HepG2 (cell line): ENCODE results near the gene TXN2. TPM values are rescaled to one million over a fixed set of nuclear protein-coding genes. Genes with fewer than 3 reads are reported as not detected.

Experiments
- BATF2 ChIP-seq: sonication (generic); formaldehyde crosslinking; IDR thresholded peaks from 2 replicates; pipeline ENCODE4 v1.8.0; 2022; ENCODE audit warnings: mild to moderate bottlenecking, missing genetic modification reagents, moderate library complexity
- BRF2 ChIP-seq: sonication (generic); formaldehyde crosslinking; IDR thresholded peaks from 2 replicates; pipeline ENCODE4 v1.8.1; 2022; ENCODE audit warnings: mild to moderate bottlenecking, missing genetic modification reagents
- FOXO4 ChIP-seq: sonication (generic); formaldehyde crosslinking; conservative IDR thresholded peaks from 2 replicates; pipeline ENCODE4 v1.8.1; 2023; ENCODE audit warnings: missing genetic modification reagents
- KDM2A ChIP-seq: sonication (generic); formaldehyde crosslinking; IDR thresholded peaks from 2 replicates; pipeline ENCODE4 v1.4.0; 2020; ENCODE audit warnings: low read depth, missing genetic modification reagents, borderline replicate concordance
- NR2F6 ChIP-seq, 2 experiments: IDR thresholded peaks; 2 replicates each; pipeline ENCODE4 v1.6.1; 2016; ENCODE audit warnings: antibody characterized with exemption in 1 of 2, mild to moderate bottlenecking in 1 of 2
- PHB2 ChIP-seq: fragments of 450-650 bp; IDR thresholded peaks from 2 replicates; pipeline ENCODE4 v1.6.1; 2018; ENCODE audit not compliant: partially characterized antibody
- SATB2 ChIP-seq: sonication (generic); formaldehyde crosslinking; IDR thresholded peaks from 2 replicates; pipeline ENCODE4 v1.5.0; 2020; ENCODE audit warnings: missing genetic modification reagents
- SOX5 ChIP-seq: IDR thresholded peaks from 2 replicates; pipeline ENCODE4 v1.6.1; 2016; ENCODE audit warnings: borderline replicate concordance
- TARDBP ChIP-seq: sonication (generic); formaldehyde crosslinking; IDR thresholded peaks from 2 replicates; pipeline ENCODE4 v1.8.0; 2022; ENCODE audit warnings: mild to moderate bottlenecking, missing genetic modification reagents
- TOE1 ChIP-seq: sonication (generic); formaldehyde crosslinking; IDR thresholded peaks from 2 replicates; pipeline ENCODE4 v1.4.0; 2020; ENCODE audit warnings: mild to moderate bottlenecking, missing genetic modification reagents
- TRIM22 ChIP-seq: fragments of 450-650 bp; IDR thresholded peaks from 2 replicates; pipeline ENCODE4 v1.6.1; 2017
- ZBTB37 ChIP-seq: sonication (generic); formaldehyde crosslinking; IDR thresholded peaks from 2 replicates; pipeline ENCODE4 v1.4.0; 2020; ENCODE audit warnings: mild to moderate bottlenecking, missing genetic modification reagents
- ZNF180 ChIP-seq: sonication (generic); formaldehyde crosslinking; IDR thresholded peaks from 2 replicates; pipeline ENCODE4 v1.4.0; 2020; ENCODE audit warnings: low read depth, missing genetic modification reagents, borderline replicate concordance
- ZNF3 ChIP-seq: IDR thresholded peaks from 2 replicates; pipeline ENCODE4 v1.7.0; 2017; ENCODE audit warnings: inconsistent platforms
- ZNF766 ChIP-seq: sonication (generic); formaldehyde crosslinking; IDR thresholded peaks from 2 replicates; pipeline ENCODE4 v1.5.0; 2020; ENCODE audit warnings: missing genetic modification reagents, borderline replicate concordance
- ZNF775 ChIP-seq: sonication (generic); formaldehyde crosslinking; IDR thresholded peaks from 2 replicates; pipeline ENCODE4 v1.4.0; 2020; ENCODE audit warnings: missing genetic modification reagents, mild to moderate bottlenecking, moderate library complexity, borderline replicate concordance
- ZSCAN30 ChIP-seq: sonication (generic); formaldehyde crosslinking; IDR thresholded peaks from 2 replicates; pipeline ENCODE4 v1.5.0; 2020; ENCODE audit warnings: mild to moderate bottlenecking, missing genetic modification reagents
- polyA plus RNA-seq, 8 experiments: library from polyadenylated mRNA; depleted of rRNA in 3 of 8; stranded (reverse) in 7 of 8; unstranded in 1 of 8; fragments of >200 nt; fragmentation: Illumina TruSeq in 4 of 8; extraction: Trizol in 4 of 8; gene quantifications; 2 replicates each; pipeline versions ENCODE4 v1.2.1 to v1.2.3, GENCODE V29; 2011 to 2016; ENCODE audit warnings: low read depth in 4 of 8, missing spikeins in 1 of 8, mixed read lengths in 1 of 8; ENCODE audit not compliant: insufficient read depth in 1 of 8
- total RNA-seq, 5 experiments: library from RNA; depleted of rRNA; stranded (reverse); fragments of >200 nt; fragmentation: Illumina TruSeq; extraction: Trizol; gene quantifications; 2 replicates each; pipeline ENCODE4 v1.2.3, GENCODE V29; 2016; ENCODE audit warnings: low read depth in 1 of 5
- TF ChIP-seq, protein P1 (sequence below): sonication (generic); formaldehyde crosslinking; IDR thresholded peaks from 2 replicates; pipeline ENCODE4 v1.4.0; 2020; ENCODE audit warnings: mild to moderate bottlenecking, low read depth, missing genetic modification reagents

TXN2 gene
- total and polyA plus RNA-seq, 2 of the 13 experiments (the other 11 are each of a cell fraction or from before 2014, with no cell fraction given): 41.4 to 109 TPM

DNA sequence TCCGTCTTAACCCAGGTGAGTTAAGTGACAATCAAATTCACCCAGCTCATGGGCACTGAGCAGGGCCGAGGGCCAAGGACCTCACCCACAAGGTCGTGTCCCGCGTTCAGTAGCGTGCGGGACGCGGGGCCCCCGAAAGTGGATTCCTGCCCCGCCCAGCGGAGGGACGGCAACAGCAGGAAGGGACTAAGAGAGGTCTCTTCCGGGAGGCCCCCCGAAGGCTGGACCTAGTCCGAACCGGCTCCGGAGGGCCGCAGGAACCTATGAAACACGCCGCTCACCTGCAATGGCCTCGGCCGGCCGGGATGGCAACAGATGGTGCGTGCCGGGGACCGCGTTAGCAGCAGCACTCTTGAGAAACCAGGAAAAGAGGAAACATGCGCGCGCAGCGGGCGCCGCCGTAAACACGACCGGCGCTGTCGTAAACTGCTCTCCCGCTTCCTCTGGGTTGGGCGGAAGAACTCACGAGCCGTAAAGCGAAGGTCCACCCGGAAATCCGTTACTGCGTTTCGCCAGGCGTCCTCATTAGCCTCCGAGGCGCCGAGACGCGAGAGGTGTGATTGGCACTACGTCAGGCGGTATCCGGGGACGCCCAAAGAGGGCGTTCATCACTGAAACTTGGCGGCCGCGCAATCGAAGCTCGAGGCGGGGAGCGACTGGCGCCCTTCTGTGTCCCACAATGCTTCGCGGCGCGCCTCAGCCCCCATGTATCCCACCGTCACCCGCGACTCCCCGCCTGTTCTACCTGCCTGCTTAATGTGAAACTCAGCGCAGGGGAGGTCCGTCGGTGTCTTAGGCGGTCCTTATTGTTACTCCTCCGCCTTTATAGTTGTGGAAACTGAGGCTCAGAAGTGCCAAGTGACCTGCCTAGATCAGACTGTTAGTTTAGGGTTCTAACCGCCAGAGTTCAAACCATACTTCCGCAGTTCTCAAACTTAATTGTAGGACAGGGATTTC lies 47.6 kb upstream of the TXN2 start, which contains the start of gene EIF3D (continued):
- TF ChIP-seq, protein P1, sequence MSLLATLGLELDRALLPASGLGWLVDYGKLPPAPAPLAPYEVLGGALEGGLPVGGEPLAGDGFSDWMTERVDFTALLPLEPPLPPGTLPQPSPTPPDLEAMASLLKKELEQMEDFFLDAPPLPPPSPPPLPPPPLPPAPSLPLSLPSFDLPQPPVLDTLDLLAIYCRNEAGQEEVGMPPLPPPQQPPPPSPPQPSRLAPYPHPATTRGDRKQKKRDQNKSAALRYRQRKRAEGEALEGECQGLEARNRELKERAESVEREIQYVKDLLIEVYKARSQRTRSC (CRISPR knock-in tag): no peak
- TF ChIP-seq ZSCAN30 (CRISPR knock-in tag) (no peak), SOX5 (CRISPR knock-in tag) (peak; percentile 51; the same call in 1 of the 2 replicates), TRIM22 (no peak), ZBTB37 (CRISPR knock-in tag) (no peak), ZNF775 (CRISPR knock-in tag) (no peak), TOE1 (CRISPR knock-in tag) (0 out of 2 replicates have a peak, but pooled peaks have one; percentile 25), ZNF180 (no peak), SATB2 (CRISPR knock-in tag) (peak; percentile 52; the same call in 1 of the 2 replicates), NR2F6 (IDR thresholded peaks at IDR 0.05) (no peak), NR2F6 (CRISPR knock-in tag; IDR thresholded peaks at IDR 0.05) (peak; percentile 13; the same call in 1 of the 2 replicates), PHB2 (no peak), KDM2A (CRISPR knock-in tag) (peak; percentile 94), BATF2 (no peak), ZNF3 (CRISPR knock-in tag) (no peak), BRF2 (no peak), ZNF766 (CRISPR knock-in tag) (peak; percentile 78; the same call in 1 of the 2 replicates), TARDBP (peak; percentile 66; the same call in 1 of the 2 replicates), FOXO4 (CRISPR knock-in tag) (no peak)
